ENCODE results near the gene SUSD6.
"Not testable (repeated sequence)": the region's sequence is repeated elsewhere in the genome, so short reads cannot be mapped to it uniquely, and the experiment has no call there.

Gene SUSD6

GRCh38 chr14:69715725-69716477 is 104.5 kb downstream of the SUSD6 start:
- peak; percentile 86 for DNase-seq

GRCh38 chr14:69716478-69717187 is 105.2 kb downstream of the SUSD6 start:
- DNase-seq: no peak

- DNase-seq: not testable (repeated sequence)
Measured at GRCh38 chr14:69718614-69719013, 107.2 kb downstream of the SUSD6 start.

GRCh38 chr14:69719501-69719951 is 108.1 kb downstream of the SUSD6 start:
- no peak for DNase-seq

GRCh38 chr14:69720912-69721311 is 109.5 kb downstream of the SUSD6 start:
- DNase-seq: no peak

- DNase-seq: peak; percentile 92
Measured at GRCh38 chr14:69726761-69727511, 115.5 kb downstream of the SUSD6 start.

- no peak for DNase-seq
Measured at GRCh38 chr14:69727860-69728259, 116.5 kb downstream of the SUSD6 start.

- not testable (repeated sequence) for DNase-seq
Measured at GRCh38 chr14:69731919-69732598, 120.7 kb downstream of the SUSD6 start.

GRCh38 chr14:69736405-69736804 is 125.0 kb downstream of the SUSD6 start:
- DNase-seq: not testable (repeated sequence)

- no peak for DNase-seq
Measured at GRCh38 chr14:69741055-69741454, 129.7 kb downstream of the SUSD6 start.

- DNase-seq: no peak
Measured at GRCh38 chr14:69749956-69750355, 138.6 kb downstream of the SUSD6 start.

GRCh38 chr14:69750495-69750894 is 139.1 kb downstream of the SUSD6 start:
- DNase-seq: no peak

- no peak for DNase-seq
Measured at GRCh38 chr14:69752773-69753172, 141.4 kb downstream of the SUSD6 start.

GRCh38 chr14:69753860-69754259 is 142.5 kb downstream of the SUSD6 start:
- DNase-seq: no peak

GRCh38 chr14:69754487-69754886 is 143.1 kb downstream of the SUSD6 start:
- no peak for DNase-seq

GRCh38 chr14:69755296-69755695 is 143.9 kb downstream of the SUSD6 start:
- no peak for DNase-seq

- DNase-seq: no peak
Measured at GRCh38 chr14:69755784-69756183, 144.4 kb downstream of the SUSD6 start.

- DNase-seq: no peak
Measured at GRCh38 chr14:69756298-69756697, 144.9 kb downstream of the SUSD6 start.

GRCh38 chr14:69760810-69761209 is 149.4 kb downstream of the SUSD6 start:
- DNase-seq: no peak

GRCh38 chr14:69763761-69764510 is 152.5 kb downstream of the SUSD6 start:
- no peak for DNase-seq
